ENCODE data around the gene JAM3. TPM values are rescaled to one million over a fixed set of nuclear protein-coding genes. Genes with fewer than 3 reads are reported as not detected.

Gene JAM3
- total RNA-seq, 1 experiment from 2014 or later, result not detected

GRCh38 chr11:134045799-134046635 lies 22.9 kb upstream of the JAM3 start:
- ChIA-PET CTCF (no interaction called here), POLR2A (ENCODE audit: unreplicated experiment) (no interaction called here)
- H3F3A ChIP-seq (ENCODE audit: insufficient read depth, low read depth), result no peaks in the 10 kb centered on the region
- no peak for DNase-seq
- BruUV-seq (replicated peaks), result no TSS peak
- no peaks in the 10 kb centered on the region for H3K9me2 ChIP-seq (ENCODE audit: insufficient read depth)
- H3K4me3 ChIP-seq, result no peak overlapping the region
- no peak overlapping the region for H3K27ac ChIP-seq
- no peaks in the 10 kb centered on the region for H3K36me3 ChIP-seq (ENCODE audit: low read depth)
- no peaks in the 10 kb centered on the region for H3K79me2 ChIP-seq (ENCODE audit: low read depth)
- peaks cover 89% of the 10 kb centered on the region for H3K27me3 ChIP-seq (ENCODE audit: insufficient read depth, low read depth)
- no peak overlapping the region for H2AFZ ChIP-seq
- no peak overlapping the region for H3K4me2 ChIP-seq
- no peaks in the 10 kb centered on the region for H3K9me3 ChIP-seq (ENCODE audit: insufficient read depth, low read depth)
- no peaks in the 10 kb centered on the region for H3K4me1 ChIP-seq (replicated peaks; ENCODE audit: insufficient read depth)
- H4K20me1 ChIP-seq (ENCODE audit: insufficient read depth), result no peaks in the 10 kb centered on the region
- TF ChIP-seq, protein P1, sequence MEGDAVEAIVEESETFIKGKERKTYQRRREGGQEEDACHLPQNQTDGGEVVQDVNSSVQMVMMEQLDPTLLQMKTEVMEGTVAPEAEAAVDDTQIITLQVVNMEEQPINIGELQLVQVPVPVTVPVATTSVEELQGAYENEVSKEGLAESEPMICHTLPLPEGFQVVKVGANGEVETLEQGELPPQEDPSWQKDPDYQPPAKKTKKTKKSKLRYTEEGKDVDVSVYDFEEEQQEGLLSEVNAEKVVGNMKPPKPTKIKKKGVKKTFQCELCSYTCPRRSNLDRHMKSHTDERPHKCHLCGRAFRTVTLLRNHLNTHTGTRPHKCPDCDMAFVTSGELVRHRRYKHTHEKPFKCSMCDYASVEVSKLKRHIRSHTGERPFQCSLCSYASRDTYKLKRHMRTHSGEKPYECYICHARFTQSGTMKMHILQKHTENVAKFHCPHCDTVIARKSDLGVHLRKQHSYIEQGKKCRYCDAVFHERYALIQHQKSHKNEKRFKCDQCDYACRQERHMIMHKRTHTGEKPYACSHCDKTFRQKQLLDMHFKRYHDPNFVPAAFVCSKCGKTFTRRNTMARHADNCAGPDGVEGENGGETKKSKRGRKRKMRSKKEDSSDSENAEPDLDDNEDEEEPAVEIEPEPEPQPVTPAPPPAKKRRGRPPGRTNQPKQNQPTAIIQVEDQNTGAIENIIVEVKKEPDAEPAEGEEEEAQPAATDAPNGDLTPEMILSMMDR (conservative IDR thresholded peaks at IDR 0.05), result no peak
- no peak for TF ChIP-seq EZH2 (IDR thresholded peaks at IDR 0.05; ENCODE audit: low read depth)
- intact Hi-C loops (cut with micrococcal nuclease; ENCODE audit: unreplicated experiment), result no loop called here

DNA sequence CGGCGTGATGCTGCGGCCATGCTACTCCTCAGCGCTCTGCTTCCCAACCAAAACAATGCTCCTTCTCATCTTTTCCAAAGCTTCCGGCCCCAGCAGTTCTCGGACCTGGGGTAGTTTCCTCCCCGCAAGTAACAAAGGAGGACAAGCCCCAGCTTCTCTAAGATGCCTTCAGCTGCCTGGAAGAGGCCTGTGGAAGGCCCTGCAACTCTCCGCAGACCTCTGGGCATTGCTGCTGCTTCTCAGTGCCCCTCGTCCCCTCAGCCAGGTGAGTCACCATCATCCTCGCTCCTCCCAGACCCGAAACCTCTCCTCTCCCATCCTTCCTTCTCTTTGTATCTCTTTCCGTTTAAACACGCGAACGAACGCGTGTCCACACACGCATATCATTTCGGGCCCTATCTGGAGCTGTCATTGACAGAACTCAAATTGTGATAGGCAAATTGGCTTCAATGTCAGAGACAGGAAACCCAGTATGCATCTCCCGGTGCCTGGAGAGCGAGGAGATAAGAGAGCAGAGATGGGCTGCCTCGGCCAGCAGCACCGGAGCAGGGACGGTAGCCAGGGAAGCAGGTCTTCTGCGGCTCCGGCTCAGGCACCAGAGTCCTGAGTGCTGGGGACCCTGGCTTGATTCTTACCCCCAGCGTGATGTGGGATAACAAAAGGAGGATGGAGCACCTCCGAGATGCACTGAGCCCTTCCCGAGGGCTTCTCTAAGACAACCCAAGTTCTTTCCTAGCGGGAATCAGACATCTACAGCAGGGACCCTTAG lies 22.0 kb upstream of the JAM3 start:
- TF ChIP-seq EZH2 (IDR thresholded peaks at IDR 0.05; ENCODE audit: low read depth), result no peak
- TF ChIP-seq, protein P1 (conservative IDR thresholded peaks at IDR 0.05), result no peak
- Histone ChIP-seq H2AFZ (no peak overlapping the region), H3F3A (ENCODE audit: insufficient read depth, low read depth) (no peaks in the 10 kb centered on the region), H3K9me3 (ENCODE audit: insufficient read depth, low read depth) (no peaks in the 10 kb centered on the region), H3K4me3 (no peak overlapping the region), H3K36me3 (ENCODE audit: low read depth) (no peaks in the 10 kb centered on the region), H4K20me1 (ENCODE audit: insufficient read depth) (no peaks in the 10 kb centered on the region), H3K9me2 (ENCODE audit: insufficient read depth) (no peaks in the 10 kb centered on the region), H3K27me3 (ENCODE audit: insufficient read depth, low read depth) (peaks cover 88% of the 10 kb centered on the region), H3K4me2 (no peak overlapping the region), H3K4me1 (replicated peaks; ENCODE audit: insufficient read depth) (no peaks in the 10 kb centered on the region), H3K27ac (no peak overlapping the region), H3K79me2 (ENCODE audit: low read depth) (no peaks in the 10 kb centered on the region)
- intact Hi-C loops (cut with micrococcal nuclease; ENCODE audit: unreplicated experiment), result no loop called here
- DNase-seq, result no peak
- ChIA-PET CTCF (no interaction called here), POLR2A (ENCODE audit: unreplicated experiment) (no interaction called here)
- no TSS peak for BruUV-seq (replicated peaks)

GRCh38 chr11:134047586-134047999 lies 21.3 kb upstream of the JAM3 start:
- CTCF ChIA-PET, result no interaction called here
- H2AFZ ChIP-seq, result no peak overlapping the region

More at GRCh38 chr11:134047586-134047999, 21.3 kb upstream of the JAM3 start:
- Histone ChIP-seq H3K27ac (no peak overlapping the region), H3K4me1 (replicated peaks; ENCODE audit: insufficient read depth) (no peaks in the 10 kb centered on the region), H3K36me3 (ENCODE audit: low read depth) (no peaks in the 10 kb centered on the region), H4K20me1 (ENCODE audit: insufficient read depth) (no peaks in the 10 kb centered on the region), H3K27me3 (ENCODE audit: insufficient read depth, low read depth) (peaks cover 88% of the 10 kb centered on the region), H3K4me3 (no peak overlapping the region), H3K9me3 (ENCODE audit: insufficient read depth, low read depth) (no peaks in the 10 kb centered on the region), H3K79me2 (ENCODE audit: low read depth) (no peaks in the 10 kb centered on the region), H3F3A (ENCODE audit: insufficient read depth, low read depth) (no peaks in the 10 kb centered on the region), H3K4me2 (no peak overlapping the region), H3K9me2 (ENCODE audit: insufficient read depth) (no peaks in the 10 kb centered on the region)
- POLR2A ChIA-PET (ENCODE audit: unreplicated experiment), result no interaction called here
- intact Hi-C loops (cut with micrococcal nuclease; ENCODE audit: unreplicated experiment), result no loop called here
- no peak for DNase-seq
- no peak for TF ChIP-seq EZH2 (IDR thresholded peaks at IDR 0.05; ENCODE audit: low read depth)
- TF ChIP-seq, protein P1 (conservative IDR thresholded peaks at IDR 0.05), result no peak
- BruUV-seq (replicated peaks), result no TSS peak
